HK-2 (cell line): ENCODE data around the gene NFILZ.
"Not testable (repeated sequence)": the region's sequence is repeated elsewhere in the genome, so short reads cannot be mapped to it uniquely, and the experiment has no call there.

Source experiments
- DNase-seq: peaks from one replicate; pipeline ENCODE4 v3.0.0-alpha.2; 2018; ENCODE audit not compliant: unreplicated experiment

Gene NFILZ

DNA sequence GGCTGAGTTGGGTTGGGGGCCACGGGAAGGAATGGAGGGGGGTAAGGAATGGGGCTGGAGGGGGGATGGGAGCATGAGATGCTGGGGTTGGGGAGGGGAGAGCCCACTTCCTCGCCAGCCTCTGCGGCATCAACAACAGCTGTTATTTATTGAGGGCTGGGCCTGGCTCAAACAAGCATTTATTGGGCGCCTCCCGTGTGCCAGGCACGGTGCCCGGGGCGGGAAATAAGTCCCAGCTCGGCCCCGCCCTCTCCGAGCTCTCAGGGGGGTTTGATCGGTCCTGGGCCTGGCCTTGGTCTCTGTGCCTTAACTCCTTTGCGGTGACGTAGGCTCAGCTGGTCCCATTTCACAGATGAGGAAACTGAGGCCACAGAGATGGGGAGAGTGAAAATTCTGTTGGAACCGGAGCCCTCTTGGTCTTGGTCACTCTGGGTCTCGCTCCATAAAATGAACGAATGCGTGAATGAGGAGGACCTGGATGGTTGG is 19.0 kb upstream of the NFILZ start:
- DNase-seq = no peak

DNA sequence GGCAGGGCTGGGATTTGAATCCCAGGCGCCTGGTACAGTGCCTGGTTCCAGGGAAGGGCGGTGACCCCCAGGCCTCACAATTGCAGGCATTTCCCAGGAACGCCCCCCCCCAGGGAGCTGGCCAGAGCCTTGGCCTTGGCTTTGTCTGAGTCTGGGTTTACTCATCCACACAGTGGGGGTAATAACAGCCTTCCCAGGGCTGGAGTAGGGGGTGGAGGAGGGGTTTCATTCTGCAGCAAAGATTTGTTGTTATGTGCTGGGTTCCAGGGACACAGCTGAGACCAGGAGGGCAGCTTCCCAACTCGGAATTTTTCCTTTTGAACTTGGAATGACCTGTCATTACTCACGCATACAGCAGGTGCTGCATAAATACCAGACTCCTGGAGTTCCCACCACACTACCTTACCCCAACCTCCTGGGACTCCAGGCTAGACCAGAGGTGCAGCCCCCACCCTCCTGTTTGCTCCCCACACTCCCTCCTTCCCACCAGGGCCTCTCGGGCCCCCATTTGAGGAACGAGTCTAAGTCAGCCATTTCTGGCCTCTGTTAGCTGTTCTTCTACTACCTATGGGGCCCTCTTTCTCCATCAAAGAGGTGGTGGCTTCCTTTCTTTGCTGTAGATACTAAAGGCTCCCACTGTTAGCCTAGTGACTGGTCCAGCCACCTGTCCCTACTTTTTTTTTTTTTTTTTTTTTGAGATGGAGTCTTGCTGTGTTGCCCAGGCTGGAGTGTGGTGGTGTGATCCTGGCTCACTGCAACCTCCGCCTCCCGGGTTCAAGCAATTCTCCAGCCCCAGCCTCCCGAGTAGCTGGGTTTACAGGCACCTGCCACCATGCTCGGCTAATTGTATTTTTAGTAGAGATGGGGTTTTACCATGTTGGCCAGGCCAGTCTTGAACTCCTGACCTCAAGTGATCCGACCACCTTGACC is 18.3 kb upstream of the NFILZ start:
- DNase-seq = peak; percentile 21

DNA sequence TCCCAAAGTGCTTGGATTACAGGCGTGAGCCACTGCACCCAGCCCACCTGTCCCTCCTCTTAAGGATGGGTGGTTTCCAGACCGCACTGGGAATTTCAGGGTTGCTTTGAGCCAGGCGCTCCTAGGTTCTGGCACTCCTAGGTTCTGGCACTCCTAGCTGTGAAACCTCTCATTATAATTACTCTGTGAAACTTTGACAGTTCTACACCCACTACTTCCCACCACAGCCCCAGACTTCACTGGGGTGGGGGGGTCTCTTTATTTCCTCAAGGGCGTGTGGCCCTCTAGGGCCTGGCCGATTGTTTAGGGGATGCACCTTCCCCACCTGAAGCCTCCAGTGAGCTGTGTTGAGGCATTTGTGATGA is 17.6 kb upstream of the NFILZ start:
- DNase-seq = no peak

DNA sequence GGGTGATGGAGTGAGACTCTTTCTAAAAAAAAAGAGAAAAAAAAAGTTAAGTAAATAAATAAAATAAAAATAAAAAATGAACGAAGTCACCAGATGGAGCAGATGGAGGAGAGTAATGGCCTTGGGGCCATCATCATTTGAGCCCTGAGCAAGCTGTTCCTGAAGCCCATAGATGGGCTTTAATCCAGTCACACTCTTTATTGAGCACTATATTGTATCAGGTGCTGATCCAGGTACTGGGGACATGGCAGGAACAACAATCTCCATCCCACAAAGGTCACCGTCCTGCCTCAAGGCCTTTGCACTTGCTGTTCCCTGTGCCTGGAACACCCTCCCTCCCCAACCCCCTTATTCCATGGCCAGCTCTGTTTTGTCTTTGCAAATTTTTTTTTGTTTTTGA is 16.0 kb upstream of the NFILZ start:
- DNase-seq = no peak

DNA sequence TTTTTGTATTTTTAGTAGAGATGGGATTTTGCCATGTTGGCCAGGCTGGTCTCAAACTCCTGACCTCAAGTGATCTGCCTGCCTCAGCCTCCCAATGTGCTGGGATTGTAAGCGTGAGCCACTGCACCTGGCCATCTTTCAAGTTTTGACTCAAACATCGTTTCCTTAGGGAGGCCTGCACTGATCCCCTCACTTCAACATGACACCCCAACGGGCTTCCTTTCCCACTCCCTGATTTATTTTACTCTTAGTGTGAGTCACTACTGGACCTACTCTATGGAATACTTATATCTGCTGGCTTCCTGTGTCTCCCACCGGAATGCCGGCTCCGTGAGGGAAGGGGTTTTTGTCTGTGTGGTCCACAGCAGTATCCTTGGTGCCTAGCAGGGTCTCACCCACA is 15.4 kb upstream of the NFILZ start:
- DNase-seq = no peak

DNA sequence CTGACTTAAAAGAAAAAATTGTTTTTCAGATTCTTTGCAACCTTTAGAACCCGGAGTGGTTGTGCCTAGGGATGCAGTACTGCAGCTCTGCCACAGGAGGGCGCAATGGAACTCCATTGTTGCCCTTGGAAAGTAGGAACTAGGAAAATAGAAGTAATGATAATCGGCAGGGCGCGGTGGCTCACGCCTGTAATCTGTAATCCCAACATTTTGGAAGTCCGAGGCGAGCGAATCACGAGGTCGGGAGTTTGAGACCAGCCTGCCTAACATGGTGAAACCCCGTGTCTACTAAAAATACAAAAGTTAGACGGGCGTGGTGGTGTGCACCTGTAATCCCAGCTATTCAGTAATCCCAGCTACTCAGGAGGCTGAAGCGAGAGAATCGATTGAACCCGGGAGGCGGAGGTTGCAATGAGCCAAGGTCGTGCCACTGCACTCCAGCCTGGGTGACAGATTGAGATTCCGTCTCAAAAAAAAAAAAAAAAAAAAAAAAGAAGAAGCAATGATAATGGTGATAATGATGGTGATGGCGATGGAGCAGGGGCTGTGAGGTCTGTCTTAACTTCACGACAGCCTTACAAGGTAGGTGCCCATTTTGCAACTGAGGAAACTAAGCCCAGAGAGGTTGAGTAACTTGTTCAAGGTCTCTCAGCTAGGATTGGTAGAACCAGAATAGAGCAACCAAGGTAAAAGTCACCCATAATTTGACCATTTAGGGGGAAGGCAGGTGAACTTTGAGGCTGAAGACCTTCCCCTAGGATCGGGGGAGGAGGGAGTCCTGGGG is 14.4 kb upstream of the NFILZ start:
- peak; percentile 54 for DNase-seq

DNA sequence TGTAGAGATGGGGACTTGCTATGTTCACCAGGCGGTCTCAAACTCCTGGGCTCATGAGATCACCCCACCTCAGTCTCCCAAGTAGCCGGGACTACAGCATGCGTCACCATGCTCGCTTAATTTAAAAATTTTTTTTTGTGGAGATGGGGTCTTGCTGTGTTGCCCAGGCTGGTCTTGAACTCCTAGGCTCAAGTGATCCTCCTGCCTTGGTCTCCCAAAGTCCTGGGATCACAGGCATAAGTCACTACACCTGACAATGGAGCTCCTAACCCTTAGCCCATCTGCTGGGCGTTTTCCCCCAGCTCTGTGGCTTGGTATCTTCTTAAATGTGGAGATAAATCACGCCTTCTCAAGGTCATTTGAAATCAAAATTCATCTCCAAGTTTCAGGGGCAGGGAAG is 13.6 kb upstream of the NFILZ start:
- DNase-seq = no peak

DNA sequence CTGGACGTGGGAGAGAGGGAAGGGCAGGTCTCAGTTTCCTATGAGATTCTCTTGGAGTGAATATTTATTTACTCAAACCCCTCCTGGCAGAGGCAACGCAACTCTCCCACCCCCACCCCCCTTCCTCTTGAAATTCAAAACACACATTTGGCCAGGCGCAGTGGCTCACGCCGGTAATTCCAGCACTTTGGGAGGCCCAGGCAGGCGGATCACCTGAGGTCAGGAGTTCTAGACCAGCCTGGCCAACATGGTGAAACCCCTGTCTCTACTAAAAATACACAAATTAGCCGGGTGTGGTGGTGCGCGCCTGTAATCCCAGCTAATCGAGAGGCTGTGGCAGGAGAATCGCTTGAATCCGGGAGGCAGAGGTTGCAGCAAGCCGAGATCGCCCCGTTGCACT is 13.1 kb upstream of the NFILZ start:
- not testable (repeated sequence) for DNase-seq

DNA sequence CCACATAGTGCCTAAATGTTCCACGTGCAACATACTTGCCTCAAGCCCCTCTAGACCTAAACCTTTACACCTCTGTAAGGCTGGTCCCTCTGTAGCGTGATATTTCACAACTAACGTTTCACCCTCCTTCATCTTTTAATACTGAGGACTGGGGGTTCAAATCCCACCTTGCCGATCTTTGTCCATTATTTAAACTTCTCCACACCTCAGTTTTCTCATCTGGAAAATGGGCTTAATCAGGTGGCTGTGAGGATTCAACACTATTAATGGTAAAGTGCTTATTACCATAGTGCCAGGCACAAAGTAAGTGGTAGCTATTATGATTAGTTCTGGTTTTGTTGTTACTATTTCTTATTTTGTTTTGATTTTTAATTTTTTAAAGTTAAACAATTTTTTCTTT is 12.4 kb upstream of the NFILZ start:
- DNase-seq = no peak

DNA sequence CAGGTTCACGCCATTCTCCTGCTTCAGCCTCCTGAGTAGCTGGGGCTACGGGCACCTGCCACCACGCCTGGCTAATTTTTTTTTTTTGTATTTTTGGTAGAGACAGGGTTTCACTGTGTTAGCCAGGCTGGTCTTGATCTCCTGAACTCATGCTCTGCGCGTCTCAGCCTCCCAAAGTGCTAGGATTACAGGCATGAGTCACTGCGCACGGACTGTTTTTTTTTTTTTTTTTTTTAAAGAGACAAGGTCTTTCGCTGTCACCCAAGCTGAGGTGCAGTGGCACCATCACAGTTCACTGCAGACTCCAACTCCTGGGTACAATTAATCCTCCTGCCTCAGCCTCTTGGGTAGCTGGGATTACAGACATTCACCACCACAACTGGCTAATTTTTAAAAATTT is 11.7 kb upstream of the NFILZ start:
- no peak for DNase-seq

DNA sequence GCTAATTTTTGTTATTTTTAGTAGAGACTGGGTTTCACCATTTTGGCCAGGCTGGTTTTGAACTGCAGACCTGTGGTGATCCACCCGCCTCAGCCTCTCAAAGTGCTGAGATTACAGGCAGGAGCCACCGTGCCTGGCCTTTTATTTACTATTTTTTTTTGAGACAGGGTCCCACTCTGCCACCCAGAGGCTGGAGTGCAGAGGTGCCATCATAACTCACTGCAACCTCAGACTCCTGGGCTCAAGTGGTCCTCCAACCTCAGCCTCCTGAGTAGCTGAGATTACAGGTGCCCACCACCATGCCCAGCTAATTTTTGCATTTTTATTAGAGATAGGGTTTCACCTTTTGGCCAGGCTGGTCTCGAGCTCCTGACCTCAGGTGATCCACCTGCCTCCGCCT is 7.5 kb upstream of the NFILZ start:
- not testable (repeated sequence) for DNase-seq

DNA sequence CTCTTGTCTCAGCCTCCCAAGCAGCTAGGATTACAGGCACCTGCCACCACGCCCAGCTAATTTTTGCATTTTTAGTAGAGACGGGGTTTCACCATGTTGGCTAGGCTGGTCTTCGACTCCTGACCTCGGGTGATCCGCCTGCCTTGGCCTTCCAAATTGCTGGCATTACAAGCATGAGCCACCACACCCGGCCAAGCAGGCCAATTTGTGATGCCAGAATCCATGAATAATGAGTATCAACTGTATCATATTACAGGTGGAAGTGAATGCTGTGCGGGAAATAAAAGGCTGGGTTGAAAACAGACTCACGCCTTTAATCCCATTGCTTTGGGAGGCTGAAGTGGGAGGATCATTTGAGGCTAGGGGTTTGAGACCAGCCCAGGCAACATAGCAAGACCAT is 3.6 kb upstream of the NFILZ start:
- DNase-seq = no peak

DNA sequence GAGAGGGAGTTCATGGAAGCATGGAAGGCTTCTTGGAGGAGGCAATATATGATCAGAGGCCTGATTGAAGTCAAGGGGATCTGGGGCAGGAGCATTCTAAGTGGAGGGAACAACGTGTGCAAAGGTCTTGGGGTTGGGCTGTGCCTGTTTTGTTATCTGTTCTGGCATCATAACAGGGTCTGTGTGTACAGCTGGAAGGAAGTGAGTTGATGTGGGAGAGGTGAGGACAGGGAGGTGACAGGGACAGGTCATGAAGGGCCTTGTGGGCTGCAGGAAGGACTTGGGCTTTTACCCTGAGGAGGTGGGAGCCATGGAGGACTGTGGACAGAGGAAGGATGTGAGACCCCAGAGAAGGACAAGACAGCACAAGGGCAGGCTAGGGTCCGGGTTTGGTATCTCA is 1.2 kb upstream of the NFILZ start:
- no peak for DNase-seq

DNA sequence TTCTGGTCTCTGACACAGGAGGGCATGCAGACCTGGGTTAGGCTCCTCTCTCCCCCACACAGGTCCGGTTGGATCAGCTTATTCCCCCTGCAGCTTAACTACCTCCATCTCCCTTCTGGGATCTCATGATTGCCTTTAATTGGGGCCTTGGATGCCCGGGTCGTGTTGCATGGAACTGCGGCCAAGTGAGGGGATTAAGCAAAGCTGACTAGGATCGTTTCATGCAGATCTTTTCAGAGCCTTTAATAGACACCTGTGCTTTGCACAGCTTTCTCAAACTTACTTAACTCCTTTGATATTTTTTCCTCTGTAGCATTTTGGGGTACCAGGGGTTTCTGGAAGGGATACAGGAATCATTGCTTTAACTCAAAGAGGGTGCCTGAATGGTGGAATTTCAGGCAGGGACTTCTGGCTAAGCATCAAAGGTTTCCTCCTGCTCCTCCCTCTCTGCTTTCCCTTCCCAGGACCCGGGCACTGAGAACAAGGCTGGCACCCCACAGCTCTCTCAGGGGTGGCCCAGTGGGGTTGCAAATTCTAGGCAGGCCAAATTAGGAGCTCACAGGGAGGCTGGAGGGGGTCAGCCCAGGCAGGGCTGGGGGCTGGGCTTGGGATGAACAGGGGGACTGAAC is 477 bp downstream of the NFILZ start:
- no peak for DNase-seq

DNA sequence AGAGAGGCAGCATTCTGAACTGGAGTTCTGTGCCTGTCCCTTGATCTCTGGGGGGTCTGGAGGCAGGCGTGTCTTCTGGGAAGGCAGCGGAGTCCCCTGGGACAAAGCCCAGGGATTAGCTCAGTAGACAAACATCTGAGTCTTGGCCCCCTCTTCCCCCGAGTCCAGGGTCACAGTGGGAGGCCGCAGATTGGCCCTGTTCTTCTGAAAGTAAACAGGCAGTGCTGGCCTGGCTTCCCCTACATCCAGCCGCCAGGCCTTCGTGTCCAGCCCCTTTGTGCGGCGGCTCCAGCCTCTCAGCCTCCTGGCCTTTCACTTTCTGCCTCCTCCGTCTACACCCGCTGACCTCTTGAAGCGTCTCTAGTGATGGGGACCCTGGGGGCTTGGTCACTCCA is 989 bp downstream of the NFILZ start:
- DNase-seq = no peak

DNA sequence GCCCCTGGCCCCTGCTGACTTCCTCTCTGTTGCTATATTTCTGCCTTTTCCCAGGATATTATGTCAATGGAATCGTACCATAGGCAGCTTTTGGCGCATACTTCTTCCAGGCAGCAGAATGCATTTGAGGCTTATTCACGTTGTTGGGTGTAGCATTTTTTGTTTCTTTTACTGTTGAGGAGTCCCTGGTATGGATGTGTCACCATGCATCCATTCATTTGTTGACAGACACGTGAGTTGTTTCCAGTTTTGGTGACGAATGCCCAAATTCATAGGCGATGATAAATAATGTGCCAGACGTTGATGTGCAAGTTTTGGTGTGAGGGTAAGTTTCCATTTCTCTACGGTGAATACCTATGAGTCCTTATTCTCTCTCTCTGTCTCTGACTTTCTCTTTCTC is 5.0 kb downstream of the NFILZ start:
- DNase-seq = no peak

DNA sequence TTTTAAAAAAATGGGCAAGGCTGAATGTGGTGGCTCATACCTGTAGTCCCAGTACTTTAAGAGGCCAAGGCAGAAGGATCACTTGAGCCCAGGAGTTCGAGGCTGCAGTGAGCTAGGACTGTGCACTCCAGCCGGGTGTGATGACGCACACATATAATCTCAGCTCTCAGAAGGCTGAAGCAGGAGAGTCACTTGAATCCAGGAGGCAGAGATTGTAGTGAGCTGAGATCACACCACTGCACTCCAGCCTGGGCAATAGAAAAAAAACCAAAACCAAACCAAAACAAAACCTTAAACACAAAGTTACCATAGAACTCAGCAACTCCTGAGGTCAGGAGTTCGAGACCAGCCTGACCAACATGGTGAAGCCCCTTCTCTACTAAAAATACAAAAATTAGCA is 6.6 kb downstream of the NFILZ start:
- not testable (repeated sequence) for DNase-seq

DNA sequence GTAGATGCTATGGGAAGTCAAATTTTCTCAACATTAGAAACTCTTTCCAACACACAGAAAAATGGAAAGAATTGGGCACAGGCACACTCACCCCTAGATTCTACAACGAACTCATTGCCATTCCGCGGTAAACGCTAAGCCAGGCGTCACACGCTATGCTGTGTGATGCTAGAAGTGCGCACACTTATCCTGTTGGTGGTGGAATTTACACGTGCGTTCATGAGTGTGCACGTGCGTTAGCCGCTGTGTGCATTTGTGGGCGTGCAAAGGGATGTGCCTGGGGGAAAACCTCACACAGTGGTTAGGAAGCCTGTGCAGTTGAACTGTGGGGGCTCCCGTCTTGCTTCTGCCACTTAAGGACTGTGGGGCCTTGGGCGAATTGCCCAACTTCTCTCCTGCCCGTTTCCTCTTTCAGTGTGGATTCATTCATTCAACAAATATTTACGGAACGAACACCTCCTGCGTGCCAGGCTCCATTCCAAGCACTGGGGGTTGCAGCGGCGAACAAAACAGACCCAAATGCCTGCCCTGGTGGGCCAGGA is 7.7 kb downstream of the NFILZ start:
- DNase-seq = no peak

DNA sequence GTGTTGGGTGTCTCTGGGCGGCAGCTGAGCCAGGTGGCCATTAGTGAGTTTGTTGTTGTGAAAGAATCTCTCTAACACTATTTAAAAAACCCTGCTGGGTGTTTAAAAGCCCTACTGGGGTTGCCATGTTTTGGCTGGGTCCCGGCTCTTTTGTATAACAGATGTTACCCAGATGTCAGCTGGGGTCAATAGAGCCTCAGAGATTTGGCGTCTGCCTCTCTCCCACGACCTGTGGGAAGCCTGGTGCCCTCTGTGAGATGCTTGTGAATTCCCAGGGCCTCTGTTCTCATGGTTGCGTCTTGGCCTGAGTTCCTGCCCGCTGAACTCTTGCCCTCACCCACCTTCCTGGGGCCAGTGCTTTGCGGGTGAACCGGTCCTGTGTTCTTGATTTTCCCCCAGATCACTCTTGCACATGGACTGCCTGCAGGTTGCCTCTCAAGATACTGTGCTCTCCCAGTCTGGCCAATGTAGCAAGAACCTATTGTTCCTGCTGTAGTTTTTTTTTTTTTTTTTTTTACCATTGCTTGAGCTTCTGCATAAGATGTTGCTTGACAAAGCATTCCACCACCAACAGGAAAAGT is 9.5 kb downstream of the NFILZ start:
- no peak for DNase-seq

DNA sequence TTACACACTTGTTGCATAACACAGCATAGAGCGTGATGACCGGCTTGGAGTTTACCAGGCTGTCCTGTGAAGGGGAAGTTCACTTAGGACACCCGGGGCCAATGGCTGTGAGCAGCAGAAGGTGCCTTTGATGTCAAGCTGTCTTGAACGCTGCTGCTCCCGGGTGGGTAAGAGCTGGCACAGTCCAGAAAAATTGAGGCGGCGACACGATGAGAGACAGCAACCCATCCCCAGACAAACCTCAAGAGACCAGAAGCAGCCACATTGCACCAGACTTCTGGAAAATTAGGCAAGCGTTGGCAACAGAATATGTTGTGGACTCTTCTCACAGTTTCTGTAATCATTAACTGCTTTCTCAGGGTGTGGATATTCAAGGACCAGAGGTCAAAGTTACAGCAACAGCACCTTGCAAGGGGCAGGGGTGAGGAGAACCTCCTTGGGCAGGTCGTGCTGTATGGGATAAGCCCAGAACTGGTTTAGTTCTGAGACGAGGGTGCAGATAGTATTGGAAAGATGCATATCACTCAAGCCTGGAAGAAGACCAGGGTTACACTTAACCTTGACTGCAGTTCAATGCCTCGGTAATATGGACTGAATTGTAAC is 10.1 kb downstream of the NFILZ start:
- no peak for DNase-seq

DNA sequence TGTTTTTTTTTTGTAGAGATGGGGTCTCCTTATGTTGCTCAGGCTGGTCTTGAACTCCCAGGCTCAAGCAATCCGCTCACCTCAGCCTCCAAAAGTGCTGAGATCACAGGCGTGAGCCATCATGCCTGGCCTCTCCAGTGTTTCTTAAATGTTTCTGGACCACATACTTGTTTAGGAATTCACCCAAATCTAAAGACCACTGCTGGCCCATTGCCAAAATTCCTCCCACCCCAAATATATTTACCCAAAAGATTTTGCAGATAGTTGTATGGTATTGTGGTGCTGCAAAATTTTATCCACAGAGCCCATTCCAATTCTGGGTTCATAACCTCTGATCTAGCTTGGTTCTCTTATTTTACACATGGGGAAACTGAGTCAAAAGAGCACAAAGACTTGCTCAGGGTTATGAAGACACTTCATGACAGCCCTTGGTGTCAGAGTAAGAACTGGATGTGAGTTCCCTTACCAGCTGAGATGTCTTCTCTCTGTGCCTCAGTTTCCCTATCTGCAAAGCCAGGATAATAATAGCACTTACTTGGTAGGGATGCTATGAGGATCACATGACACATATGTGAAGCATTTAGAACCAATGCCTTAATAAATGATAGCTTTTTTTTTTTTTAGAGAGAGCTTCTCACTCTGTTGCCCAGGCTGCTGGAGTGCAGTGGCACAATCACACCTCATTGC is 10.9 kb downstream of the NFILZ start:
- DNase-seq = no peak
